ENCODE data around the gene IFRD1. TPM values are rescaled to one million over a fixed set of nuclear protein-coding genes. Genes with fewer than 3 reads are reported as not detected.

Gene IFRD1
- total RNA-seq, 4 donors from 2014 or later = 78.5 to 85.1 (median 80.4) TPM

GRCh38 chr7:112423987-112424386 lies 26.3 kb upstream of the IFRD1 start:
- ATAC-seq (ENCODE audit: low FRiP score) = no peak
- TF ChIP-seq, protein P1, sequence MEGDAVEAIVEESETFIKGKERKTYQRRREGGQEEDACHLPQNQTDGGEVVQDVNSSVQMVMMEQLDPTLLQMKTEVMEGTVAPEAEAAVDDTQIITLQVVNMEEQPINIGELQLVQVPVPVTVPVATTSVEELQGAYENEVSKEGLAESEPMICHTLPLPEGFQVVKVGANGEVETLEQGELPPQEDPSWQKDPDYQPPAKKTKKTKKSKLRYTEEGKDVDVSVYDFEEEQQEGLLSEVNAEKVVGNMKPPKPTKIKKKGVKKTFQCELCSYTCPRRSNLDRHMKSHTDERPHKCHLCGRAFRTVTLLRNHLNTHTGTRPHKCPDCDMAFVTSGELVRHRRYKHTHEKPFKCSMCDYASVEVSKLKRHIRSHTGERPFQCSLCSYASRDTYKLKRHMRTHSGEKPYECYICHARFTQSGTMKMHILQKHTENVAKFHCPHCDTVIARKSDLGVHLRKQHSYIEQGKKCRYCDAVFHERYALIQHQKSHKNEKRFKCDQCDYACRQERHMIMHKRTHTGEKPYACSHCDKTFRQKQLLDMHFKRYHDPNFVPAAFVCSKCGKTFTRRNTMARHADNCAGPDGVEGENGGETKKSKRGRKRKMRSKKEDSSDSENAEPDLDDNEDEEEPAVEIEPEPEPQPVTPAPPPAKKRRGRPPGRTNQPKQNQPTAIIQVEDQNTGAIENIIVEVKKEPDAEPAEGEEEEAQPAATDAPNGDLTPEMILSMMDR (IDR thresholded peaks at IDR 0.05) = no peak
- no peak for DNase-seq (ENCODE audit: low spot score)

DNA sequence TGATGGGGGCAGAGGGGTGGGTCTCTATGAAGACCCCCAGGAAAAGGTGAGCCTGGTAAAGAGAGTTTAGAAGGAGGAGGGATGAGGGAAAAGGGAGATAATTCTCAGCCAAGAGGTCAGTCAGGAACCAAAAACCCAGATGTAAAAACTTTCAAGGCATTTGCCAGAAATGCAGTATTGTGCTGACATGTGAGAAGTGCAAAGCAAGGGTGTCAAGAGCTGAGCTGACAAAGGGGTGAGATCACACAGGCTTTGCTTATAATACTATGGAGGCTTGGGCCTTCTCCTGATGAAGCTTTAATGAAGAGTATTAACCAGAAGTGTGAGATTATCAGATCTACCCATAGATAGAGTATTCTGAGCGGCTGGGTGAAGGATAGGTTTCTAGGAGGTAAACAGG lies 22.3 kb upstream of the IFRD1 start:
- TF ChIP-seq, protein P1 (IDR thresholded peaks at IDR 0.05) = no peak
- no peak for ATAC-seq (ENCODE audit: low FRiP score)
- no peak for DNase-seq (ENCODE audit: low spot score)

DNA sequence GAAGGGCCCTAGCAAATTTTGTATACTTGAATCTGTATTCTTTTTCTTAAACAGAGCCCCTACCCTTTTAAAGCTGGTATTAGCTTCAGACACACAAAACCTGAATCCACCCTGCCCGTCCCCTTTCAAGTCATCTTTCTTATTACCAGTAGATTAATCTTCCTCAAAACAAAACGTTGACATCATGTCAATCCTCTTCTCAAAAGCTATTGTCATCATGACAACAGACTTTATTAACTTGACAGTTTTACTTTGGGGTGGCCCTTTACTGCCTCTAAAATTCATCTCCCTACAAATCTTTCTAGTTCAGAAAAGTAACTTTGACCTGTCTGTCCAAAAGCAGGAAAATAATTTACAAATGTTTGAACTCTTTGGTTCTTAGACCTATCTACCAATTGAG lies 21.5 kb upstream of the IFRD1 start:
- TF ChIP-seq, protein P1 (IDR thresholded peaks at IDR 0.05) = no peak
- ATAC-seq (ENCODE audit: low FRiP score) (no peak), DNase-seq (ENCODE audit: low spot score) (no peak)

DNA sequence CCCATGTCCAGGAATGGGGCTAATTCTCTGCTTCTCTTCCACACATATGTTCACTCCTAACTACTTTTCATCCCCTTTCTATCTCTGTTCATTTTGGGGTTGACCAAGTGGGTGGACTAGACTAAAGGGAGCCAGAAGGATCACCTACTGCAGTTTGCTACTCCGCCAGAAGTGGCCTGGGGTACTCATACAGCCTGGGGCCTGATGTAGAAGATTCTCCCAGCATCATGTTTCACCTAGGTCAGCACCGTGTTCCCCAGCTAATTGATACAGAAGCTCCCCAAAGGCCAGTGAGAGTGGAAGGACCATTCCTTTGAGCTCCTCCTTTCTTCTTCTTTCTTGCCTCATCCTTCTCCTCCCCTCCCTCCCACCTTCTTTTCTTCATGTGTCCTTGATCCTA lies 19.6 kb upstream of the IFRD1 start:
- TF ChIP-seq, protein P1 (IDR thresholded peaks at IDR 0.05) = no peak
- DNase-seq (ENCODE audit: low spot score) = no peak
- no peak for ATAC-seq (ENCODE audit: low FRiP score)

DNA sequence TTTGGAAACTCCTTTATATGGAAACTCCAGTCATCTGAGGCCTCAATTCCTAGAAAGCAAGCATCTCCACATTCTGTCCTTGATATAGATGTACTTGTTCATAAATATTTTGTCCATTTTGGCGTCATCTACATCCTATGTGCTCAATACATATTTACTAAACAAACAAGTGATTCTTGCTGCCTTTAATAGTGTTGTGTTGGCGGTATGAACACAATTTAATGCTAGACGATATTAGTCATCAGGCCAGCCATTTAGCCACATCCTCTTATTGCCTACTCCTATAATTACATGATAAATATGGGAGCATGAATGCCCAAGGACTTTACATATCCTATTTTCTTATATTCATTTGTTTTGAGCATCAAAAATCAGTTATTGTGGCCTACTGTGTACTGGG lies 18.5 kb upstream of the IFRD1 start:
- TF ChIP-seq, protein P1 (IDR thresholded peaks at IDR 0.05) = no peak
- no peak for DNase-seq (ENCODE audit: low spot score)
- no peak for ATAC-seq (ENCODE audit: low FRiP score)

DNA sequence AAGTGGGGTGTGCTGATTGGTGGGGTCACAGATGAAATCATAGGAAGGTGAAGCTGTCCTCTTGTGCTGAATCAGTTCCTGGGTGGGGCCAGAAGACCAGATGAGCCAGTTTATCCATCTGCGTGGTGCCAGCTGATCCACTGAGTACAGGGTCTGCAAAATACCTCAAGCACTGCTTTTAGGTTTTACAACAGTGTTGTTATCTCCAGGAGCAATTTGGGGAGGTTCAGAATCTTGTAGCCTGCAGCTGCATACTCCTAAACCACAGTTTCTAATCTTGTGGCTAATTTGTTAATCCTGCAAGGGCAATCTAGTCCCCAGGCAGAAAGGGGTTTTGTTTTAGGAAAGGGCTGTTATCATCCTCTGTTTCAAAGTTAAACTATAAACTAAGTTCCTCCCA lies 17.0 kb upstream of the IFRD1 start:
- DNase-seq (ENCODE audit: low spot score) (no peak), ATAC-seq (ENCODE audit: low FRiP score) (no peak)
- TF ChIP-seq, protein P1 (IDR thresholded peaks at IDR 0.05) = no peak

DNA sequence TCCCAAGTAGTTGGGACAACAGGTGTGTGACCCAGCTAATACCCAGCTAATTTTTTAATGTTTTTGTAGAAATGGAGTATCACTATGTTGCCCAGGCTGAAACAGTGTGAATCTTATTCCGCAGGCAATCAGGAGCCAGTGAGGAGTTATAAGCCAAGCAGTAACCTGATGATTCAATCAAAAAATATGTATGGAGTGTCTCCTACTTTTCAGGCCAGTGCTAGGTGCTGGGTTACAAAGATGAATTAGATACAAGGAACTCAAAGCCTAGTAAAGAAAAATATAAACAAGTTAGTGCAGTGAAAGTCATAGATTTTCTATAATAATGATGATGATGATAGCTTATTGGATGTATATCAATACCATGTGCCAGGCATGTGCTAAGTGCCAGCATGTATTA lies 13.2 kb upstream of the IFRD1 start:
- TF ChIP-seq, protein P1 (IDR thresholded peaks at IDR 0.05) = no peak
- ATAC-seq (ENCODE audit: low FRiP score) = peak; percentile 58
- no peak for DNase-seq (ENCODE audit: low spot score)
